Effector memory CD4-positive, alpha-beta T cell (primary cell): Measurements from ENCODE around the gene LAMB4.

Experiments used
- DNase-seq, 3 donors: peaks; one replicate each; pipeline ENCODE4 v3.0.0-alpha.2; 2020
- H3K27ac ChIP-seq: 2 replicates; pipeline ENCODE4 v1.7.0; 2013; ENCODE audit warnings: mild to moderate bottlenecking, low read length, moderate library complexity; ENCODE audit not compliant: insufficient read depth, poor library complexity, severe bottlenecking
- H3K27me3 ChIP-seq: replicated peaks from 2 replicates; pipeline ENCODE4 v1.7.0; 2013; ENCODE audit warnings: mild to moderate bottlenecking, low read length; ENCODE audit not compliant: insufficient read depth, control insufficient read depth, poor library complexity, severe bottlenecking
- H3K36me3 ChIP-seq: 2 replicates; pipeline ENCODE4 v1.7.0; 2013; ENCODE audit warnings: mild to moderate bottlenecking, low read length, moderate library complexity; ENCODE audit not compliant: control insufficient read depth, insufficient read depth
- H3K4me1 ChIP-seq: 2 replicates; pipeline ENCODE4 v1.7.0; 2013; ENCODE audit warnings: low read length, mild to moderate bottlenecking; ENCODE audit not compliant: control insufficient read depth, insufficient read depth, poor library complexity, severe bottlenecking
- H3K4me3 ChIP-seq: 2 replicates; pipeline ENCODE4 v1.7.0; 2013; ENCODE audit warnings: low read length, low read depth, mild to moderate bottlenecking; ENCODE audit not compliant: insufficient read depth, poor library complexity, severe bottlenecking
- H3K9me3 ChIP-seq: 2 replicates; pipeline ENCODE4 v1.7.0; 2013; ENCODE audit warnings: mild to moderate bottlenecking, low read length, moderate library complexity; ENCODE audit not compliant: control insufficient read depth

LAMB4 gene

DNA sequence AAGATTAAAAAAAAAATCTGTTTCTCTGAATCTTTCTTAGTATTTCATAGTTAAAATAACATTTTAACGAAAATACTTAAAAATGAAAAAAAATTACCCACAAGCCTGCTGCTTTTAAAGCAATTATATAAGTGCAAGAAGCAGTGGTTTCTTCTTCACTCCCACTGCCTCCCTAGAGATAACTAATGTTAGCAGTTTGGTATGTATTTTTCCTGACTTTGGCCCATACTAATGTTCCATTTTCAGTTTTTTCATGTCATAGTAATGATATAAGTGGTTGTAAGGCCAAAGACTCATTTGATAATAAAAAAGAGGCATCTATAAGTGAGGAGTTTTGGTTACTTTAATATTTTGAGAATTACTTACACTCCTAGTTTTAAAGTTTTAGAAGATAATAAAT lies 102.9 kb downstream of the LAMB4 start:
- H3K27ac ChIP-seq, result no peak overlapping the region
- no peaks in the 10 kb centered on the region for H3K27me3 ChIP-seq
- no peak for DNase-seq
- no peaks in the 10 kb centered on the region for H3K9me3 ChIP-seq
- H3K4me3 ChIP-seq, result no peak overlapping the region
- H3K4me1 ChIP-seq, result no peaks in the 10 kb centered on the region
- no peaks in the 10 kb centered on the region for H3K36me3 ChIP-seq

DNA sequence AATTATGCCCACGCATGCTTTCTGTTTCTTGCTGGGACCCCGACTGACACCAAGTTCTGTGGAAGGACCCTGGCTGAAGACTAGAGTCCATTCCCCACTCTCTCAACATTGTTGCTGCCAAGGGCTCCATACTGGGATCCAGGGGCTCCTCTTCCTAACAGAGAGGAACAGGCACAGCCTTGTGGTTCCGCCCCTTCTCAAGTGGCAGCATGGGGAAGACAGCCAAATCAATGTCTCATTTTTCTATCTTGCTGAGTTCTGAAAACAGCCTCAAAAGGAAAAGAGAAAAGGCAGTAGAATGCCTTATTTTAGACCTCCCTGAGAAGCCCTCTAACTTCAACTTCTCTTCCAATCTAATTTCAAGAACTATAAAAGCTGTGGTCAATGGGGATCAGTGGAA lies 103.5 kb downstream of the LAMB4 start:
- H3K4me3 ChIP-seq, result no peak overlapping the region
- no peaks in the 10 kb centered on the region for H3K9me3 ChIP-seq
- no peak for DNase-seq
- no peaks in the 10 kb centered on the region for H3K4me1 ChIP-seq
- H3K27me3 ChIP-seq, result no peaks in the 10 kb centered on the region
- no peaks in the 10 kb centered on the region for H3K36me3 ChIP-seq
- no peak overlapping the region for H3K27ac ChIP-seq

DNA sequence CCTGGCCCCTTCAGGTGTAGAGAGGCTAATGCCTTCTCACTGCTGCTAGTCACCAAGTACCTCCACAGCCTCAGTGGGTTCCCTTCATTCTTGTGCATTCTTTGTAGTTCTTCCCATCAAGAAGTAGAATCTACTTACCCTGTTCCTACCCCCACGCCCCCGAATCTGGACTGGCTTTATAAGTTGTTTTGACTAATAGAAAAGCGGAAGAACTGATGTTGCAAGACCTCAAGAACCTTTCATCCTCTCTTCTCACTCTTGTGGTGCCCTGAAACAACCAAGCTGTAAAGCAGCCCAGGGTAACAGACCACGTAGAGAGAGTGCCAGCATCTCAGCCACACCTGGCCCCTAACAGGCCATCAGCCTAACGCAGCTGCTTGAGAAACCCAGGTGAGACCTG lies 104.0 kb downstream of the LAMB4 start:
- H3K27ac ChIP-seq, result no peak overlapping the region
- no peak for DNase-seq
- no peaks in the 10 kb centered on the region for H3K4me1 ChIP-seq
- H3K9me3 ChIP-seq, result no peaks in the 10 kb centered on the region
- H3K4me3 ChIP-seq, result no peak overlapping the region
- H3K36me3 ChIP-seq, result no peaks in the 10 kb centered on the region
- no peaks in the 10 kb centered on the region for H3K27me3 ChIP-seq

DNA sequence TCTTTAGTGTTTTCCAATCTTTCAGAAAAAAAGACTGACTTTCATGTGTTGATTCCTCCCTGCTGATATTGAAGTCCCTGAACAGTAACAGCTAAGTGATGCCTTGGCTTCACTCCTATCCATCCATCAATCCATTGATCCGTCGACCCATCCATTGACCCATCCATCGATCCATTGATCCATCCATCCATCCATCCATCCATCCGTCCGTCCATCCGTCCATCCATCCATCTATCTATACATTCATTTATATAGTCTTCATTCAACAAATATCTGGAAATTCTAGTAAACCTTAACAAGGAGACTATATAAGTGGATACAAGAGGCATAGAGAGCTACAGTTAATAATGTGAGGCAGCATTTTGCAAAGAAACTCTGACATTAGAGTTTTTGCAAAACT lies 105.6 kb downstream of the LAMB4 start:
- Histone ChIP-seq H3K27ac (no peak overlapping the region), H3K27me3 (no peaks in the 10 kb centered on the region), H3K36me3 (no peaks in the 10 kb centered on the region), H3K4me3 (no peak overlapping the region), H3K9me3 (no peaks in the 10 kb centered on the region), H3K4me1 (no peaks in the 10 kb centered on the region)
- no peak for DNase-seq

DNA sequence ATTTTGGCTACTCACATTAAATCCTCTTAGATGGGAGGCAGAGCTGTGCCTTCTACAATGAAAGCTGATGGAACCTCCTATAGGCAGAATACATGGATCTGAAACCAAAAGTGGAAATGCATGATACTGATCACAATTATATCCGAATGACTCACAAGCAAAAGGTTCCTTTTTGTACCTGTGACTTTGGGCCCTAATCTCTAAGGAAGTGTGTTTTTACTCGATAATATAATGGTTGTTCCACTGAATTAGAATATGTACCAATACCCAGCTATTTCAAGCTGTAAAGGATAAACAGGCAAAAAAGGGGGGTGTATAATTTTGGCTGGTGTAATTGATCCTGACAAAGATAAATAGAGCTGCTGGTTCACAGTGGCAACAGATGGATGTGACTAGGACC lies 109.6 kb downstream of the LAMB4 start:
- no peaks in the 10 kb centered on the region for H3K4me1 ChIP-seq
- no peak for DNase-seq

DNA sequence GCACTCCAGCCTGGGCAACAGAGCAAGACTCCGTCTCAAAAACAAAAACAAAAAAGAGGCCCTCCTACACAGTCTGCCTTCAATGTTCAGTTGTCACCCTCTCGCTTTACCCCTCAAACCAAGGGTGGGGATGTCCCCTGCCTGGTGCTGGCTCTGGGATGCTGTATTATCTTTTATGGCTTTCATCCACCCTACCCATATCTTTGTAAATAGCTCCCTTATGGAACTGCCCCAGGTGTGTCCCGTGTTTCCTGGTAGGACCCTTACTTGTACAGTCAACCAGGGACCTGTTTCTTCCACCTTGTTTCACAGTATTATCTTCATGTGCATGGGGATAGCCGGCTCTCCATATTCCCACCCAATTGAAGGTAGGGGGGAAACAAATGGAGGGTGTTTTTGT lies 111.5 kb downstream of the LAMB4 start:
- DNase-seq, result no peak
- no peaks in the 10 kb centered on the region for H3K27me3 ChIP-seq
- no peaks in the 10 kb centered on the region for H3K4me1 ChIP-seq
- no peak overlapping the region for H3K4me3 ChIP-seq
- no peaks in the 10 kb centered on the region for H3K9me3 ChIP-seq
- no peak overlapping the region for H3K27ac ChIP-seq
- H3K36me3 ChIP-seq, result no peaks in the 10 kb centered on the region

More for the DNA sequence above, 109.6 kb downstream of the LAMB4 start:
- Histone ChIP-seq H3K27me3 (no peaks in the 10 kb centered on the region), H3K27ac (no peak overlapping the region), H3K36me3 (no peaks in the 10 kb centered on the region), H3K9me3 (no peaks in the 10 kb centered on the region), H3K4me3 (no peak overlapping the region)

DNA sequence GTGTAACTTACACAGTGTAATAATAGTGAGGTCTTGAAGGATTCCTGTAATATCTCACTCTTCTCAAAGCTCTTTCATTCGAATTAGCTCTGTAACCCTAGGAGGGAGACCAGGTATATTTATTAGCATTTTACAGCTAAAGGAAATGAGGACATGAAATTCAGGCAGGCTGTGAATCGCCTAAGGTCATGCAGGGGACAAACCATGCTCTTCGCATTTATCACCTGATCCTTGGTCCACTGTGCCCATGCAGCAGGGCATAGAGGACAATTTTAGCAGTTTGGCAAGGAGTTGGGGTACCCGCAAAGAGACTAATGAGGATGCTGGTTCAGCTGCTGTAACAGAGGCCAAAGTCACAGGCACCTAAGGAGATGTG lies 112.4 kb downstream of the LAMB4 start:
- Histone ChIP-seq H3K36me3 (no peaks in the 10 kb centered on the region), H3K4me1 (no peaks in the 10 kb centered on the region), H3K9me3 (no peaks in the 10 kb centered on the region), H3K27ac (no peak overlapping the region), H3K27me3 (no peaks in the 10 kb centered on the region), H3K4me3 (no peak overlapping the region)
- DNase-seq, result no peak

DNA sequence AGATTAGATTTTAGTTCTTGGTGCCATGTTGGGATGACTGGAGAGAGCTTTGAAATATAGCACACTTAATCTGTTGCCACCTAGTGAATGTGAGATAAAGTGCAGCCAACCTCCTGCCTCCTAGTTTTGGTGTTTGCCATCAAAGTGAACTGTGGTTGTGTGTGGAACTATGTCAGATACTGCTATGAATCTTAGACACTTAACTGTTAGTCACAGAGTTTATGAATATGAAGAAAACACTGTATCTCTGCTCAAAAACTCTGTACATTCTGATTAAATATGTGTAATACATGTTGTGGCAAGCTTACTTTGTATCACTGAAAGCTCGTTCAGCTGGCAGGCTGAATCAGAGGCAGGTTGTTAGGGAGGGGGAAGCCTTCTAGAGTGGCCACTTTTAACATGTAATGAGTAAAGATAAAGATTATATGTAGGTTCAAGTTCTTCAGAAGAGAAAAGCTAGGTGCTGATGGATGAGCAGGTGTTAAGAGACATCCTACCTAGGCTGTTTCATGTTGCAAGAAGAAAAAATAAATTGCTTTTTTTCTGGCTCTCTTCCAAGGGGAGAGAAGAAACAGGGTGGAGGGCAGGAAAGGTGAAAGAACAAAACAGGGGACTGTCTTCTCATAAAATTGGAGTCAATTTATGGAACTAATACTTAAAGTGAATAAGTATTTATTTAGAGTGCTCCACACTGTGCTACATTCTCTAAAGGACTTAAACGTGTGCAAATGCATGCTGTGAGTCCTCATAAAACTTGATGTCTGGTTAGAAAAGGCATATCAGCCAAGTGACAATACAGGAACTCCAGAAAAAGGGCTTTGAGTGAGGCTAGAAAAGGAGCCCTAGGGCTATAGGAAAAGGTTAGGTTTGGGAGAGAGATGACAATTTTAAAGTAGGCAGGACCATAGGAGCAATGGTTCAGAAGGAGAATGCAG lies 113.1 kb downstream of the LAMB4 start:
- H3K36me3 ChIP-seq, result no peaks in the 10 kb centered on the region
- no peak overlapping the region for H3K4me3 ChIP-seq
- no peaks in the 10 kb centered on the region for H3K27me3 ChIP-seq
- no peaks in the 10 kb centered on the region for H3K4me1 ChIP-seq
- no peak overlapping the region for H3K27ac ChIP-seq
- no peak for DNase-seq
- no peaks in the 10 kb centered on the region for H3K9me3 ChIP-seq

DNA sequence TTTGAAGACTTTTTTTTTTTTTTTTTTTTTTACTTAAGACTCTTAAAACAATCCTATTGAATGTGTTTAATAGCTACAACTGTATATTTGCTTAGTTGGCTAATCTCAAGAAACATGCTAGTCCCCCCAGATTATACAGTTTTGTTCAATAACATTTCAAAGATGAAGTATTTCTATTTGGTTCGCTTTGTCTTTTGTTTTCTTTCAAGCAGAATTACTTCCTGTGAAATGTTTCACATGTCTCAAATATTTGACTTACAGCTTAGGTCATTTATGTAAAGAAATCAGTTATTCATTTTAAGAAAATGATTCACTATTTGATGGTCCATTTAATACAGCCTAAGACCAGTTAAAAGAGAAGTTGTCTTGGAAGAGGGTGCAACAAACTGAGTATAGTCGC lies 114.4 kb downstream of the LAMB4 start:
- no peak overlapping the region for H3K4me3 ChIP-seq
- no peaks in the 10 kb centered on the region for H3K36me3 ChIP-seq
- H3K9me3 ChIP-seq, result no peaks in the 10 kb centered on the region
- H3K27ac ChIP-seq, result no peak overlapping the region
- no peak for DNase-seq
- no peaks in the 10 kb centered on the region for H3K27me3 ChIP-seq
- H3K4me1 ChIP-seq, result no peaks in the 10 kb centered on the region

DNA sequence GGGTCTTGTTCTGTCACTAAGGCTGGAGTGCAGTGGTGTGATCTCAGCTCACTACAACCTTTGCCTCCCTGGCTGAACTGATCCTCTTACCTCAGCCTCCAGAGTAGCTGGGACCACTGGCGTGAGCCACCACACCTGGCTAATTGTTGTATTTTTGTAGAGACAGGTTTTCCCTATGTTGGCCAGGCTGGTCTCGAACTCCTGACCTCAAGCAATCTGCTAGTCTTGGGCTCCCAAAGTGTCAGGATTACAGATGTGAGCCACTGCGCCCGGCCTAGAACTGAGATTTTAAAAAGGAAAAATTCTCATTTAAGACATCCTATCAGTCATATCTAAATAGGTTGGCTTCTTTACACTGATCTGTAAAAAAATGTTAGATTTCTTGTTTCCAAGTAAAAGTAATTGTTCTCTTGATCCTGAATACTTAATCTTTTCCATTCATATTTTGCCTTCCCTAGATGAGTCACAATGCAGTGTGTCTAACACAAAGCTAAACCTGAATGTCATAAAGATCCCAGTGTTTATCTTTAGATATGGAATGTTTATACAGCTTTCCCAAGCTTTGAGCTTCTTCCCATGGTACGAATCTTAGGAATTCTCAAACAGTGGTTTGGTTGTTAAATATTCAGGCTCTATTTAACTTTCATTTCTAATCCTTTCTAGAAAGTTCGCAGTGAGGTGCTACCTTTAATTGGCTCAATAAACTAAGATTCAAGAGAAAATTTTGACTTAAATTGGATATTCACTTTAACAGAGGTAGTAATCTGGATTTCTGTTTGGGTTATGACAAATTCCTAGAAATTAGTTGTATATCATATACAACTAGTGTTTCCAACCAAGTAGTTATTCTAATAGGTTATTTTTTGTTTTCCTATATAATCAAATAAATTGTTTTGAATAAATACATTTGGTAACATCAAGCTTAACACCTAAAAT lies 115.1 kb downstream of the LAMB4 start:
- no peaks in the 10 kb centered on the region for H3K36me3 ChIP-seq
- no peaks in the 10 kb centered on the region for H3K27me3 ChIP-seq
- DNase-seq, result no peak
- no peaks in the 10 kb centered on the region for H3K9me3 ChIP-seq
- H3K27ac ChIP-seq, result no peak overlapping the region
- H3K4me1 ChIP-seq, result no peaks in the 10 kb centered on the region
- H3K4me3 ChIP-seq, result no peak overlapping the region
